Spleen (tissue), 11 donors: Measurements from ENCODE around the gene RANBP9. TPM values are rescaled to one million over a fixed set of nuclear protein-coding genes. Genes with fewer than 3 reads are reported as not detected.

ENCODE experiments used
- DNase-seq: peaks from one replicate; pipeline ENCODE4 v3.0.0-alpha.2; 2020
- H3K27ac ChIP-seq, 8 donors: fragments of 200-600 bp; sonication (generic) in 7 of 8; 1 replicate in 4 of 8; 2 replicates in 4 of 8; pipeline versions ENCODE4 v1.5.0 to v1.8.0; 2016 to 2021; ENCODE audit warnings: inconsistent platforms in 4 of 8, mild to moderate bottlenecking in 4 of 8, moderate library complexity in 1 of 8
- H3K27me3 ChIP-seq, 7 donors: fragments of 200-600 bp; sonication (generic) in 6 of 7; replicated peaks in 1 of 7; 1 replicate in 4 of 7; 2 replicates in 3 of 7; pipeline versions ENCODE4 v1.5.0 to v1.8.0; 2016 to 2021; ENCODE audit warnings: inconsistent platforms in 3 of 7, mild to moderate bottlenecking in 1 of 7
- H3K36me3 ChIP-seq, 6 donors: fragments of 200-600 bp; sonication (generic) in 5 of 6; 1 replicate in 4 of 6; 2 replicates in 2 of 6; pipeline versions ENCODE4 v1.5.0 to v1.8.0; 2016 to 2021; ENCODE audit warnings: inconsistent platforms in 2 of 6
- H3K4me1 ChIP-seq, 6 donors: fragments of 200-600 bp; sonication (generic) in 5 of 6; 1 replicate in 3 of 6; 2 replicates in 3 of 6; pipeline versions ENCODE4 v1.5.0 to v1.8.0; 2016 to 2021; ENCODE audit warnings: inconsistent platforms in 3 of 6
- H3K4me3 ChIP-seq, 8 donors: fragments of 200-600 bp; sonication (generic) in 7 of 8; 1 replicate in 4 of 8; 2 replicates in 4 of 8; pipeline versions ENCODE4 v1.5.0 to v1.8.0; 2016 to 2021; ENCODE audit warnings: inconsistent platforms in 4 of 8, mild to moderate bottlenecking in 4 of 8, moderate library complexity in 2 of 8
- H3K9me3 ChIP-seq, 8 donors: fragments of 200-600 bp; sonication (generic) in 7 of 8; 1 replicate in 4 of 8; 2 replicates in 4 of 8; pipeline versions ENCODE4 v1.5.0 to v1.8.0; 2016 to 2021; ENCODE audit warnings: inconsistent platforms in 4 of 8
- CTCF ChIP-seq, 11 experiments: fragments of 200-600 bp in 7 of 11; fragments of 450-650 bp in 4 of 11; sonication (generic) in 4 of 11; IDR thresholded peaks in 8 of 11; conservative IDR thresholded peaks in 3 of 11; 1 replicate in 7 of 11; 2 replicates in 4 of 11; pipeline versions ENCODE4 v1.4.0 to v1.8.0; 2016 to 2021; ENCODE audit warnings: antibody characterized with exemption in 11 of 11, inconsistent platforms in 4 of 11, mild to moderate bottlenecking in 1 of 11
- POLR2A ChIP-seq, 3 donors: fragments of 450-650 bp; IDR thresholded peaks; one replicate each; pipeline ENCODE4 v1.5.1; 2017; ENCODE audit warnings: antibody characterized with exemption in 3 of 3, mild to moderate bottlenecking in 1 of 3
- POLR2AphosphoS5 ChIP-seq, 3 donors: sonication (generic); formaldehyde crosslinking; IDR thresholded peaks; one replicate each; pipeline ENCODE4 v1.5.1; 2017; ENCODE audit warnings: antibody characterized with exemption in 3 of 3
- WGBS, 5 donors: extraction: QIAGEN DNeasy Blood & Tissue Kit in 3 of 5; methylation state at CpG; one replicate each; pipeline versions ENCODE4 v1.1.5 to v1.1.7; 2013 to 2018; 5-methylcytosine and 5-hydroxymethylcytosine counted together
- intact Hi-C: fragments of 100-400 bp; cut with DNase I; formaldehyde crosslinking; loops from one replicate; pipeline ENCODE4 v1.15.0; 2023; ENCODE audit warnings: low total_unique reads
- polyA plus RNA-seq, 3 donors: library from polyadenylated mRNA; stranded (reverse); fragments of 200-250 nt; gene quantifications; one replicate each; pipeline ENCODE4 v1.2.1, GENCODE V29; 2013
- total RNA-seq, 7 donors: library from RNA; depleted of rRNA in 3 of 7; stranded (reverse); fragments of >200 nt in 3 of 7; fragmentation: NEBNext Ultra II Directional in 4 of 7; extraction: Animal tissue kit (Norgen Biotek cat#: 25700) in 4 of 7; gene quantifications; one replicate each; pipeline versions ENCODE4 v1.1.0 to v1.2.1, GENCODE V29; 2016 to 2021
- donor health status: healthy with polysubstance abuse.
- donor health status: DM: no; HTN: no; CAD: no; lungs with moderate emphysema.
- donor health status: DM: no; HTN: no; CAD: no.
- donor health status: Bipolar disorder and iron deficiency.
- donor health status: healthy.
- donor health status: DM: no; HTN: no; CAD: no.
- donor health status: DM: yes; HTN: yes; CAD: no.

Gene RANBP9
- total and polyA plus RNA-seq, 10 donors, result 13.4 to 41.8 (median 34.6) TPM

GRCh38 chr6:13712599-13712898 lies 914 bp upstream of the RANBP9 start:
- WGBS, 5 donors, result 1 to 3% (median 1%) methylated on average over 4 of the region's 4 CpGs
- H3K27ac ChIP-seq, result peak overlapping the region; percentile 92 to 99 (median 96)
- TF ChIP-seq POLR2AphosphoS5 (IDR thresholded peaks at IDR 0.05), result no peak
- no peaks in the 10 kb centered on the region for H3K9me3 ChIP-seq
- H3K36me3 ChIP-seq, result no peaks in the 10 kb centered on the region
- intact Hi-C loops, result loop anchor here (5.0 kb wide), 1 partner anchor 100 kb away; no protein-coding TSS in a partner anchor
- no peaks in the 10 kb centered on the region for H3K27me3 ChIP-seq
- no peak for DNase-seq
- H3K4me1 ChIP-seq, result peaks cover 18 to 47% (median 38%) of the 10 kb centered on the region in 6 donors
- peak overlapping the region; percentile 62 to 84 (median 72) for H3K4me3 ChIP-seq

DNA sequence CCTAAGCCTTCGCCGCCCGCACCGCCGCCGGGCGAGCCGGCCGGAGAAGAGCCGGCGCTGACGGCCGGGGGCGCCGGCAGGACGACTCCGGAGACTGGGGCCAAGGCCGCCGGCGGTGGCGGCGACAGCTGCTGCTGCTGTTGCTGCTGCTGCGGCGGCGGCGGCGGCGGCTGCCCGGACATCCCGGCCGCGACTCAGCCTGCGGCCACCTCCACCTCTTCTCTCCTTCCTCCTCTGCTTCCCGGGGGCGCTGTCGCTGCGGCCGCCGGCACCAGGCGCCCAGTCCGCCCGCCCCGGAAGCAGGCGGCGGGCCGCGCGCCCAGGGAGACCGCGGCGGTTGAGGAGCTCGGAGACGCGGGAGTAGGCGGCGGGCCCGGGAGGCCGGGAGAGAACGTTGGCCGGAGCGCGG lies 307 bp downstream of the RANBP9 start:
- TF ChIP-seq CTCF (IDR thresholded peaks at IDR 0.05 in 8 of 11, conservative IDR thresholded peaks at IDR 0.05 in 3 of 11), result peak in 5 of 11 experiments; percentile 9 to 44 (median 29)
- no peak for TF ChIP-seq POLR2AphosphoS5 (IDR thresholded peaks at IDR 0.05)
- Histone ChIP-seq H3K36me3 (peaks cover 0 to 4% (median 0%) of the 10 kb centered on the region in 6 donors), H3K27ac (peak overlapping the region; percentile 83 to 99 (median 96)), H3K4me1 (peaks cover 18 to 58% (median 42%) of the 10 kb centered on the region in 6 donors), H3K27me3 (no peaks in the 10 kb centered on the region), H3K9me3 (no peaks in the 10 kb centered on the region), H3K4me3 (peak overlapping the region; percentile 54 to 84 (median 72))
- intact Hi-C loops, result loop anchor here (5.0 kb wide), 1 partner anchor 99 kb away; no protein-coding TSS in a partner anchor
- WGBS, 5 donors, result 0 to 3% (median 1%) methylated on average over 7 to 62 of the region's 62 CpGs
- DNase-seq, result peak; percentile 96

DNA sequence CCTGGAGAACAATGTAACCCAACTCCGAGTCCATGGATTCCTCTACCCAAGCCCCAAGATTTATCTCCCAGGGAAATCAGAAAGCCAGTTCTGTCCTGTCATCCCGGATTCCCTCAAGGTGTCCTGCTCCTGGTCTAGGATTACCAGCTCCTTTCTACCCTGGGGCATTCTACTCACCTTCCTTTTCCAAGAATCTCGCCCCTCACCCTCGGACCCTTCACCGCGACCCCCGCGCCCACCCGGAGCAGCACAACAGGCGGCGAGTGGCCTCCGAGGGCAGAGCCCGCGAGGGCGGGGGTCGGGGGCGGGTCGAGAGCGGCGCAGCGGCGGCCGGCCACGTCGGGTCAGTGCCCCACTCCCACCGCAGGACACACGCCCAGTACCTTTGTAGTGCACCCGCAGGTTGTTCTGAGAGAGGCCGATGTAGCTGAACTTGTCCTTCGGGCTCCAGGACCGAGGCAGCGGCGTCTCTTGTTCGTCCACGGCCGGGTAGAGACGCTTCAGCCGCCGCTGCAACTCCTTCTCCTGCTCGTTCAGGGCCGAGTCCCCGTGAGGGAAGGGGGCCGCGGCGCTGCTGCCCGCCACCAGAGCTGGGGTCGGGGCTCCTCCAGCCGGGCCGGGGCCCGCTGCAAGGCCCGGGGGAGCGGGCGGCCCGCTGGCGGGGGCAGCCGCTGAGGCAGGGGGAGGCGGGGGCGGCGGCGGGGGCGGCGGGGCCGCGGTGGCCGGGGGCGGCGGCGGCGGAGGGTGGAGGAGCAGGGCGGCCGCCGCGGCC lies 897 bp downstream of the RANBP9 start:
- no peak for TF ChIP-seq POLR2A (IDR thresholded peaks at IDR 0.05)
- TF ChIP-seq POLR2AphosphoS5 (IDR thresholded peaks at IDR 0.05), result peak; percentile 7 to 61 (median 40)
- no peak for TF ChIP-seq CTCF (IDR thresholded peaks at IDR 0.05 in 8 of 11, conservative IDR thresholded peaks at IDR 0.05 in 3 of 11)
- Histone ChIP-seq H3K27me3 (no peaks in the 10 kb centered on the region), H3K4me3 (peak overlapping the region; percentile 66 to 84 (median 72)), H3K36me3 (peaks cover 0 to 6% (median 0%) of the 10 kb centered on the region in 6 donors), H3K27ac (peak overlapping the region; percentile 65 to 99 (median 96)), H3K4me1 (peaks cover 18 to 64% (median 42%) of the 10 kb centered on the region in 6 donors), H3K9me3 (no peaks in the 10 kb centered on the region)
- DNase-seq, result peak; percentile 93
- 0 to 2% (median 1%) methylated on average over 23 to 73 of the region's 73 CpGs for WGBS, 5 donors
- intact Hi-C loops, result loop anchor here (5.0 kb wide), 1 partner anchor 98 kb away; no protein-coding TSS in a partner anchor

GRCh38 chr6:13709689-13710551 lies 1.7 kb downstream of the RANBP9 start:
- Histone ChIP-seq H3K4me1 (peaks cover 18 to 72% (median 43%) of the 10 kb centered on the region in 6 donors), H3K27ac (peak overlapping the region; percentile 65 to 99 (median 96)), H3K27me3 (no peaks in the 10 kb centered on the region), H3K9me3 (no peaks in the 10 kb centered on the region), H3K36me3 (peaks cover 0 to 6% (median 0%) of the 10 kb centered on the region in 6 donors), H3K4me3 (peak overlapping the region; percentile 66 to 84 (median 72))
- intact Hi-C loops, result loop anchor here (5.0 kb wide), 1 partner anchor 98 kb away; no protein-coding TSS in a partner anchor
- TF ChIP-seq CTCF (IDR thresholded peaks at IDR 0.05 in 8 of 11, conservative IDR thresholded peaks at IDR 0.05 in 3 of 11) (no peak), POLR2AphosphoS5 (IDR thresholded peaks at IDR 0.05) (no peak), POLR2A (IDR thresholded peaks at IDR 0.05) (no peak)
- WGBS, 5 donors, result 1 to 4% (median 1%) methylated on average over 10 of the region's 10 CpGs
- DNase-seq, result no peak
